Measurements from ENCODE around the gene USP13. TPM values are rescaled to one million over a fixed set of nuclear protein-coding genes. Genes with fewer than 3 reads are reported as not detected.

The USP13 gene
- total and polyA plus RNA-seq, 3 donors from 2014 or later, result 17.6 to 50.3 (median 42.0) TPM

DNA sequence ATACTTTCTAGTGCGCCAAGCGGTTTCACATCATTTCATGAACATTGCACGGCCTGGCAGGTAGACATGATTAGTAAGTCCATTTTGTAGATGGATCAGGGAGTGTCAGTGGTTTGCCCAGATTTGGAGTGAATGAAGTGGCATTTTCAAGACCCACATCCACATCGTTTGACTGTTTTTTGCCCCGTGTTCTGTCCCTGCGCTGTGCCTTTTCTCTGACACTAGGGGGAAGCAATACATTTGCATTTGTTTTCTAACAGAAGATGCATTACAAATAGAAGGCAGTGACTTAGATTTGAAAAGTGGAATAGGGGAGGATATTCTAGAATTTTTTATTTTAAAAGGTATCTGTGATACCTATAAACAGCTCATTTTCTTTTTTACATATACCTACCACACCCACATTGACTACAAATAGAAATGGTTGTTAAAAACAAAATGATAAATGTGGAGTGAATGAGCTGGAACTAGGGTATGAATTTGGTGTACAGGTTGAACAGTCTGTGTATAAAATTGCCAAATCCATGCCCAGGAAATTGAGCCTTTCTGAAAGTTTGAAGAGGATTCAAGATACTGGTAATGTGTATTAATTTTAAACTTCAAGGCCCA is 98.0 kb downstream of the USP13 start:
- no peak for DNase-seq
- intact Hi-C loops (cut with DNase I; ENCODE audit: low total_unique reads), result no loop called here
- Histone ChIP-seq H3K9me3 (no peaks in the 10 kb centered on the region), H3K4me3 (no peak overlapping the region), H3K27me3 (no peaks in the 10 kb centered on the region), H3K4me1 (no peaks in the 10 kb centered on the region), H3K27ac (no peak overlapping the region), H3K36me3 (ENCODE audit: low read depth, missing control alignments) (no peaks in the 10 kb centered on the region)
- 63 to 80% methylated on average over 6 of the region's 6 CpGs for WGBS, 2 donors
- TF ChIP-seq POLR2A (IDR thresholded peaks at IDR 0.05), result no peak
- TF ChIP-seq, protein P1, sequence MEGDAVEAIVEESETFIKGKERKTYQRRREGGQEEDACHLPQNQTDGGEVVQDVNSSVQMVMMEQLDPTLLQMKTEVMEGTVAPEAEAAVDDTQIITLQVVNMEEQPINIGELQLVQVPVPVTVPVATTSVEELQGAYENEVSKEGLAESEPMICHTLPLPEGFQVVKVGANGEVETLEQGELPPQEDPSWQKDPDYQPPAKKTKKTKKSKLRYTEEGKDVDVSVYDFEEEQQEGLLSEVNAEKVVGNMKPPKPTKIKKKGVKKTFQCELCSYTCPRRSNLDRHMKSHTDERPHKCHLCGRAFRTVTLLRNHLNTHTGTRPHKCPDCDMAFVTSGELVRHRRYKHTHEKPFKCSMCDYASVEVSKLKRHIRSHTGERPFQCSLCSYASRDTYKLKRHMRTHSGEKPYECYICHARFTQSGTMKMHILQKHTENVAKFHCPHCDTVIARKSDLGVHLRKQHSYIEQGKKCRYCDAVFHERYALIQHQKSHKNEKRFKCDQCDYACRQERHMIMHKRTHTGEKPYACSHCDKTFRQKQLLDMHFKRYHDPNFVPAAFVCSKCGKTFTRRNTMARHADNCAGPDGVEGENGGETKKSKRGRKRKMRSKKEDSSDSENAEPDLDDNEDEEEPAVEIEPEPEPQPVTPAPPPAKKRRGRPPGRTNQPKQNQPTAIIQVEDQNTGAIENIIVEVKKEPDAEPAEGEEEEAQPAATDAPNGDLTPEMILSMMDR (IDR thresholded peaks at IDR 0.05), result peak in 2 of 3 experiments; percentile 16 to 46

DNA sequence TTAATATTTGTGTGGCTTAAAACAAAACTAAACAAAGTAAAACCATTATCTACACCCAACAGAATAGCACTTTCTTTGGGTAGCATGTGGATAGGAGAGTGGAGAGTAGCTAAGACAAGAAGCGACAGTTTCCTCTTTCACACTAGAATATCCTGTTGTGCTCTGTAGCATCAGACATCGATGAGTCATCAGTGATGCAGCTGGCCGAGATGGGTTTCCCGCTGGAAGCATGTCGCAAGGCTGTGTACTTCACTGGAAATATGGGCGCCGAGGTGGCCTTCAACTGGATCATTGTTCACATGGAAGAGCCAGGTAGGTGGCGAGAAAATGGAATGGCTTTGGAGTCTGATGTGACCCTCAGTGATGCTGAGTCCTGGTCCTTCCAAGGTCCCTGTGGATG is 108.1 kb downstream of the USP13 start:
- Histone ChIP-seq H3K27me3 (no peaks in the 10 kb centered on the region), H3K4me3 (no peak overlapping the region), H3K9me3 (no peaks in the 10 kb centered on the region), H3K36me3 (ENCODE audit: low read depth, missing control alignments) (no peaks in the 10 kb centered on the region), H3K4me1 (no peaks in the 10 kb centered on the region), H3K27ac (no peak overlapping the region)
- intact Hi-C loops (cut with DNase I; ENCODE audit: low total_unique reads), result no loop called here
- DNase-seq, result no peak
- TF ChIP-seq, protein P1 (IDR thresholded peaks at IDR 0.05), result no peak
- no peak for TF ChIP-seq POLR2A (IDR thresholded peaks at IDR 0.05)
- 91 to 95% methylated on average over 8 of the region's 8 CpGs for WGBS, 2 donors

GRCh38 chr3:179765396-179765795 is 112.6 kb downstream of the USP13 start:
- TF ChIP-seq, protein P1 (IDR thresholded peaks at IDR 0.05), result no peak
- TF ChIP-seq POLR2A (IDR thresholded peaks at IDR 0.05), result no peak
- 68 to 73% methylated on average over 2 of the region's 2 CpGs for WGBS, 2 donors

GRCh38 chr3:179766416-179767133 is 113.7 kb downstream of the USP13 start:
- no peak for TF ChIP-seq POLR2A (IDR thresholded peaks at IDR 0.05)
- TF ChIP-seq, protein P1 (IDR thresholded peaks at IDR 0.05), result no peak
- H3K36me3 ChIP-seq (ENCODE audit: low read depth, missing control alignments), result no peaks in the 10 kb centered on the region
- H3K4me3 ChIP-seq, result no peak overlapping the region
- H3K4me1 ChIP-seq, result no peaks in the 10 kb centered on the region
- no peak for DNase-seq
- H3K9me3 ChIP-seq, result no peaks in the 10 kb centered on the region
- H3K27ac ChIP-seq, result no peak overlapping the region
- intact Hi-C loops (cut with DNase I; ENCODE audit: low total_unique reads), result no loop called here
- no peaks in the 10 kb centered on the region for H3K27me3 ChIP-seq
- 87 to 96% methylated on average over 4 of the region's 4 CpGs for WGBS, 2 donors

More at GRCh38 chr3:179765396-179765795, 112.6 kb downstream of the USP13 start:
- Histone ChIP-seq H3K27ac (no peak overlapping the region), H3K4me3 (no peak overlapping the region), H3K9me3 (no peaks in the 10 kb centered on the region), H3K36me3 (ENCODE audit: low read depth, missing control alignments) (no peaks in the 10 kb centered on the region), H3K4me1 (no peaks in the 10 kb centered on the region), H3K27me3 (no peaks in the 10 kb centered on the region)
- intact Hi-C loops (cut with DNase I; ENCODE audit: low total_unique reads), result no loop called here
- no peak for DNase-seq

Data from testis (tissue), 3 donors.